ENCODE results near the gene GRIK3.

The GRIK3 gene

GRCh38 chr1:36851595-36851994 is 182.7 kb downstream of the GRIK3 start:
- DNase-seq (ENCODE audit: low read depth): no peak

GRCh38 chr1:36851087-36851486 is 183.2 kb downstream of the GRIK3 start:
- no peak for DNase-seq (ENCODE audit: low read depth)

DNA sequence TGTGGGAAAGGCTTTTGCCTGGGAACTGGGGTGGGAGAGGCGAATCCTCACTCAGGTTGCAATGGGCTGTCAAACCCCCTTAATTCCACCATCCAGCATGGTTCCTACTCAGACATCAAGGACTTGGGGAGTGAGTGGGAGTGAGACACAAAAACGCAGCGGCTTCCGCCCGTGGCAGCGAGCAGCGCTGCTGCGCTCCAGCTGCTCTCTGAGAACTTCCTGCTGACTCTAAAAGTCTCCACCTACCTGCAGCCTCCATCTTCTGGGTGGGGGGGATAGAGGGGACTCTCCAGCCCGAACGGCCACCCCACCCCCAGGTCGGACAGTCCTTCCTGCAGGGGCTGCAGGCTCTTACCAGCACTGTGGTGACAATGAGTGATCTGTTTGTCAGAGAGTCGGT is 184.4 kb downstream of the GRIK3 start:
- DNase-seq (ENCODE audit: low read depth): no peak

DNA sequence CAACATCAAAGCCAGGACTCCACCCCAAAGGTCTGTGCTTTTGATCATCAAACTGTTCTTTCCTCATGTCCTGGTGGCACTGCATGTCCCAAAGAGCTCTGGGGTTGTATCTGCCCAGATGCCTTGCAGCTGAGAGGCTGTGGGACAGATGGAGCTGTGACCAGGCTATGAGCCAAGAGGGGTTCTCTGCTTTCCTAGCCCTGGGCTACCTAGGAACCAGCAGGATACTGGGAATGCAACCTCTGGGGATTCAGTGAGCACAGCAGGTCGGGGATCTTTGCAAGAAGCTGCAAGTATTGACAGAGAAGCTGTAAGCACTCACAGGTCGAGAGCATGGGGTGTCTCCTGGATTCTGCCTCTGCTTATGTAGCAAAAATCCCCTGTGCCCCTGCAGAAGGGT is 186.6 kb downstream of the GRIK3 start:
- DNase-seq (ENCODE audit: low read depth): no peak

DNA sequence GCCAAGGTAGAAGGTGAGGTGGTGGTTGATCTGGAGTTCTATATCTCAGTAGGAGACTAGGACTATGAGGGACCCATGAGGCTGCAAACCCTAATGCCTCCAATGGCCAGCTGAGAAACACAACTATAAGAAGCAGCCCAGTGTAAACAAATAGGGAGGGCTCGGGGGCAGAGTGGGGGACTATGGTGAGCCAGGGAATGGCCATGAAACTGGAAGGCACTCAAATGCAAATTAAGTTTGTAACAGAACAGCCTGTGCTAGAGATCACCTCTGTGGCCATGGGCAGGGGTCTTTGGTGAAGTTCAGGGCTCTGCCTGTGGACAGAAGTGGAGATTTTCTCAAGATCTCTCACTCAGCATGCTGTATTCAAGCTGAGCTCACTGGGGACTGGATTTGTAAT is 187.1 kb downstream of the GRIK3 start:
- no peak for DNase-seq (ENCODE audit: low read depth)

GRCh38 chr1:36846357-36846756 is 188.0 kb downstream of the GRIK3 start:
- no peak for DNase-seq (ENCODE audit: low read depth)

DNA sequence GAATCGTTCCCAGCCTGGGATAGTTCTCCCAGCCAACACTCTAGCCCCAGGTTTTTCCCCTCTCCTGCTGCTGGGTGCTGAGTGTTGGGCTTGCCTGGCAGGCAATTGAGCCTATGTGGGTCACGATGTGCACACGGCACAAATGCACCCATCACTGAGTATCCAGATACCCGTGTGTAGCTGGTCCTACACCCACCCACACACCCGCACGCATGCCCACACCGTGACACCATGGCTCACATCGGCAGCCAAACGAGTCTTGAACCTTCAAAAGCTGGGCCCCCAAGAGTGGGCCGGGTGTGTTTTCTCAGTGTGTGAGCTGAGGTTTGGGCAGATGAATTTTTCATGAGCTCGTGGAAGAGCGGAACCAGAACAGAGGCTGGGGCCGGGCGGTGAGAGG is 188.5 kb downstream of the GRIK3 start:
- DNase-seq (ENCODE audit: low read depth): no peak

DNA sequence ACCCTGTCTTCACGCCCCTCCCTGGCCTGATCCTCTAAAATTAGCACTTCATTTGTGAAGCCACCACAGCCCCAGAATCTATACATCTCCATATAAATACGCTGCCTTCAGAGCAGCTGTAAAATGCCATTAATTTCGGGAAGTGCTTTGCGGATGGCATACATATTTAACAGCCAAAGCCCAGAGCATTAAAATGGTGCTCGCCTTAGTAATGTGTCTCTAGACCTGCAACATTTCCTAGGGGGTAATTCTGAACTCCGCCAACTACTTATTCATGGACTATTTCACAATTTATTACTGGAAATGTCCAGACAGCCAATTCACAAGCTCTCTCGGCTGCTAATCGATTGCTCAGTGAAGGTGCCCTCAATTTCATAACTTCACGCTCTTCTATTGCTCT is 189.4 kb downstream of the GRIK3 start:
- DNase-seq (ENCODE audit: low read depth): no peak

DNA sequence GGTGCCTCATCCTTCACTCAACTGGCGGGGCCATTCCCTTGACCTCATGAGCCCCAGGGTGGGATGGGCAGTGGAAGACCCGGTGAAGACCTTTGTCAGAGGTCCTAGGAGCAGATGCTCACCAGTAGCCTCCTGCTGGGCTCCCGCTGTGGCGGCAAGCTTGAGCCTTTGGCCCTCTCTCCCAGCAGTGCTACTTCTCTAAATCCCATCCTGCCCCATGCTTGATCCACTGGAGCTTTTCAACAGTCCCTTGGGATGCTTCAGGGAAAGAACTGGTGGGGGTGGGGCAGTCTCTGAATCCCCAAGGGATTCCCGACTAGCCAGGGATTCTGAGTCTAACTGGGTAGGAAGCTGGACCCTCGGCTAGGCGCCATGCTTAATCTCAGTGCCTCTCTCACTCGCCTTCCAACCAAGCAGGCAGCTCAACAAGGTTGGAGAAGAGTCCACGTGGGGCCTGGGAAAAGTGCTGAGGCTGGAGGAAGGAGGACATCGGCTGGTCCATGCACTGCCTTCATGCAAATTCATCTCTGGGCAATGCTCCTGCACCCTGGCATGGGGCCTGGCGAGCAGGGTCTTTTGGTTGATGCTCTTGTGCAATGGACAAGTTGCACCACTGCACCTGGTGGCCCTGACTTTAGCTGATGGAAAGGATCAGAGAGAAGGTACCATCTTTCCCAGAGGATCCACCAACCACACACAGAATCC is 190.3 kb downstream of the GRIK3 start:
- DNase-seq (ENCODE audit: low read depth): no peak

GRCh38 chr1:36843027-36843426 is 191.3 kb downstream of the GRIK3 start:
- DNase-seq (ENCODE audit: low read depth): no peak

GRCh38 chr1:36842448-36842847 is 191.9 kb downstream of the GRIK3 start:
- DNase-seq (ENCODE audit: low read depth): no peak

DNA sequence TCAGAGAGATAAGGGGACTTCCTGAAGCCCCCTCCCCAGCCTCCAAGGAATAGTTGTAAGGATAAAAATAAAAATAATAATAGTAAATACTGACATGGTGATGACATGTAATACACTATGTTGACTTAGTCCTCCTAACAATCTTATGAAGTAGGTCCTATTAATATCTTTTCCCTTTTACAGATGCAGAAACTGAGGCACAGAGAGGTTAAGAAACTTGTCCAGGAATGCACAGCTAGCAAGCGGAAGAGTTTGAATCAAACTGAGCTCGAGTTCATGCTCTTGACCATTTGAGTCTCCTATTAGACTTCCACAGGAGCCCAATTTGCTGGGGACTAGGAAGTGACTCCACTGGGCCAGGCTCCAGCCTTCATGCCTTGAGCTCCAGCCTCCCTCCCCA is 194.8 kb downstream of the GRIK3 start:
- DNase-seq (ENCODE audit: low read depth): no peak

- DNase-seq (ENCODE audit: low read depth): no peak
Measured at GRCh38 chr1:36838888-36839287, 195.4 kb downstream of the GRIK3 start.

DNA sequence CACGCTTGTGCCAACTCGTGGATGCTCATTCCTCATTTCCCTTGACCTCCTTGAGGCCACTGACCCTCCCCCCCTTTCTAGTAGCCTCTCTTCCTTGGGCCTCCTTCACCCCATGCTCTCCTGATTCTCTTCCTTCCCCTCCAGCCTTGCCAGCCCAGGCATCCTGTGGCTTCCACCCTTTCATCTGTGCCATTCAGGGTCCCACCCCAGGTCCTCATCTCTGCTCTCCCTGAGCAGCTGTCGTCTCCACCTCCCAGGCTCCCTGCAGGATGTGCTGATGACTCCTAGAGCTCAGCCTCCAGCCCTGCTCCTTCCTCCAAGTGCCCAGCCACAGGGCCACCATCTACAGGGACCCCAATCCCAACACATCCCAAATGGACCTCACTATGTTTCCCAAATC is 197.4 kb downstream of the GRIK3 start:
- no peak for DNase-seq (ENCODE audit: low read depth)

DNA sequence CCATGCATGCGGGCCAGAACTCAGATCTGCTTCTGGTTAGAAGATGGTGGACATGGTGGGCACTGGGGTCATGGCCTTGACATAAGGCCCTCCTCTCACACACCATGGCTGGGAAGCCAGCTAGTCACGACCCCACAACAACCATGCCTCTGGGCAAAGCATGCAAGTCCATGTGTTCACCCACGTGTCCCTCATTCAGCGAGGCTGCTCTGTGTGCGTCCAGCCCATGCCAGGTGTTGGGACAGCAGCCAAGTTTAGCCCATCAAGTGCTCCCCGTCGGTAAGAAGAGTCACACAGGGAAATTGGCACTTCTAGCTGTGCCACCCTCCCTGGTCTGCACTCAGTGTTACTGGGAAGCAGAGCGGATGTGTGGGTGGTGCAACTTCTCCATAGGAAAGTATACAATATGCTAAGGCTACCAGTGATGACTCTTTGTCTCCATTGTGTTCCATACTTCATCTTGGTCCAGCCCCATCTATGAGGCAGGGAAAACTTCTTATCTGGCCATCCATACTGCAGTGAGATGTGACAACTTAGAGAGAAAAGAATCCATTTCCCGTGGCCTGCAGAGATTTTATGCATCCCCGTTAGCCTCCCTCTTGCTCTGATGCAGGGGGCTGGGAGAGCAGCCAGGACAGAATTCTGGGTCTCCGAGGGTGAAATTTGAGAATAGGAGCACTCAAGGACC is 198.0 kb downstream of the GRIK3 start:
- no peak for DNase-seq (ENCODE audit: low read depth)

DNA sequence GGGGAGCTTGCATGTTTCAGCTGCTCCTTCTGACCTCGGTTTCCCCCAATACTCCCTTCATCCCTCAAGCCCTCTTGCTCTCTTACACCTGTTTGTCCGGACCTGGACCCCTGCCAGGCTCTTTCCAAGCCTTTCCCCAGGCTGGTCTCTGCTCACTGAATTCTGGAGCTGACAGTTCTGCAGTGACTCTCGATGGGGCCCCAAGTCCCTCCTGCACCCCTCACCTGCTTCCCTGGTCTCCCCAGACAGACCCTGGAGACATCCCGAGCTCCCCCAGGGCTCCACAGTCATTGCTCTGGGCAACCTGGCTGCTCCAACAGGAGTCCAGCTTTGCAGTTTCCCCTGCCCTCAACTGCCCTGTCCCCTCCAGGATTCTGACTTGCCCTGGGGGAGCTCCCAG is 198.6 kb downstream of the GRIK3 start:
- no peak for DNase-seq (ENCODE audit: low read depth)

GRCh38 chr1:36835017-36835695 is 199.2 kb downstream of the GRIK3 start:
- no peak for DNase-seq (ENCODE audit: low read depth)

GRCh38 chr1:36834586-36834985 is 199.7 kb downstream of the GRIK3 start:
- no peak for DNase-seq (ENCODE audit: low read depth)

- DNase-seq (ENCODE audit: low read depth): no peak
Measured at GRCh38 chr1:36831186-36831810, 203.0 kb downstream of the GRIK3 start.

DNA sequence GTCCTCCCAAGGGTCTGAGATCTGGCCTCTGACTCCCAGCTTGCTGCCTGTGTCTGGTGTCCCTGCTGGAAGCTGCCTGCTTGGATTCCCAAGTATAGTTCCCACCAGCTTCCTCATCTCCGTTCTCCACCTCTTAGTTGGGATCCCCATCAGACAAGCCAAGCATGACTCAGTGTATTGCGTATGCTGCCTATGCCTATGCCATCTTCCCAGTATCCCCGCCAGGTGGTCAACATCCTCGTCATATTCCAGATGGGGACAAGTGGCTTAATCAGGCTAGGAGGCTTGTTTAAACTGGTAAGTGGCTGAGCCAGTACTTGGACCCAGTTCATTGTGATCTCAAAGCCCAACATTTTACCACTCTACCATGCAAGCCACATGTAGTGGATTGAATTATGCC is 204.4 kb downstream of the GRIK3 start:
- no peak for DNase-seq (ENCODE audit: low read depth)

DNA sequence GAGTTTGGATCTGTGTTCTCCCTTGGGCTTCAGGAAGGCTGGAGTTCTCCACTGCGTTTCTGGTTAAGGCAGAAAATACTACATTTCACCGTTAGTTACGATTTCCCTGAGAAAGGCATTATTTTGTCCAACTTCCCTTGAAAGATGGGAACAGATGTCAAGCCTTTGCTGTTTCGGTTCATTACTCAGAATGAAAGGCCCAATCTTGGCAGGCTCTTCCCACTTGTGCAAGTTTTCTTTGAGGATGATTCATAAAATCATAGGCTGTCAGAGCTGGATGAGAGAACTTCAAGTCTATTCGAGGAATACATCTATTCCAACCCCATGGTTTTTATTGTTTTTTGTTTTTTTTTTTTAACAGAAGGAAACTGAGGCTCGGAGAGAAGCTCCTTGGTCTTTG is 205.2 kb downstream of the GRIK3 start:
- DNase-seq (ENCODE audit: low read depth): no peak

DNA sequence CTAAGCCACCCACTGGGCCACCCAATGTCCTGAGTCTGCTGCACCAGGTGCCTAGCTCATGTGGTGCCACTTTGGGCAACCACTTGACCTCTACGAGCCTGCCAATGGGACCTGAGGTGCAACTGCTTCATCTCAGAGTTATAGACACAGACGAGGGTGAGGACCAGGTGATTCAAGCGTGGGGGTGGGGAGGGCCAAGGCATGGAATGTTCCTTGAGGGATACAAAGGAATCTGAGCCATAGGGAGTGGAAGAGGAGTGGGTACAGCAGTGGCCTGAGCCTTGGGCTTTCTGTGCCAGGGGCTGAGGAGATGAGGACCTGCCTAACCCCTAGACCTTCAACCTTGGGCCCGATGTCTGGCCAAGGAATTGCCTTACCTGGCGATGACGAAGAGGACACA is 209.1 kb downstream of the GRIK3 start:
- no peak for DNase-seq (ENCODE audit: low read depth)

GRCh38 chr1:36824390-36824861 is 209.9 kb downstream of the GRIK3 start:
- DNase-seq (ENCODE audit: low read depth): no peak

Measured in HS-5 (cell line).